ENCODE measurements around the gene TTC7B.

The TTC7B gene

DNA sequence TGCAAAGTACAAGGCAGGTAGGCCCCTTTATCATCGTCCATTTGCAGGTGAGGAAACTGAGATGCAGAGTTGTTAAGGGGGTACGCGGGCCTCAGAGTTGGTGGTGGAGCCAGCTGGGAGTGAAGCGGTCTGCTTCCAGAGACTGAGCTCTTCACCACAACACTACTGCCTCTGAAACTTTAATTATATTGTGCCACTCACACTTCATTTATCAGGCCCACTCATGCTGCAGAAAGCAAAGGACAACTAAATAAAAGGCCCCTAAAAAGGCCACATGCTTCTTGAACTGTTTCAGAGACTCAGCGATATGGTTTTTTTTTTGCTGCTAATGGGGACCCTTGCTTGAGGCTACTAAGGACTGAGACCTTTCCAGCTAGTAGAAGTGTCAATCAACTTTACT lies 153.1 kb downstream of the TTC7B start:
- no peak overlapping the region for H3K4me3 ChIP-seq (ENCODE audit: insufficient read depth, low read length, poor library complexity, severe bottlenecking)
- no peak overlapping the region for H3K9ac ChIP-seq (ENCODE audit: low read length)
- no peak overlapping the region for H2AFZ ChIP-seq (ENCODE audit: low read depth, low read length, severe bottlenecking)
- no peak overlapping the region for H3K27ac ChIP-seq (ENCODE audit: low read depth, low read length)
- no peaks in the 10 kb centered on the region for H3K27me3 ChIP-seq (ENCODE audit: low read length)
- H3K9me3 ChIP-seq (ENCODE audit: insufficient read depth, low read length) = no peaks in the 10 kb centered on the region
- no peaks in the 10 kb centered on the region for H4K20me1 ChIP-seq (ENCODE audit: low read depth, low read length)
- no peaks in the 10 kb centered on the region for H3K79me2 ChIP-seq (ENCODE audit: insufficient read depth, low read length)
- H3F3A ChIP-seq (ENCODE audit: insufficient read depth) = no peaks in the 10 kb centered on the region
- no peak overlapping the region for H3K4me2 ChIP-seq (ENCODE audit: low read depth, low read length, poor library complexity, severe bottlenecking)
- no peaks in the 10 kb centered on the region for H3K9me2 ChIP-seq (replicated peaks; ENCODE audit: insufficient read depth, low read length)
- TF ChIP-seq, protein P1, sequence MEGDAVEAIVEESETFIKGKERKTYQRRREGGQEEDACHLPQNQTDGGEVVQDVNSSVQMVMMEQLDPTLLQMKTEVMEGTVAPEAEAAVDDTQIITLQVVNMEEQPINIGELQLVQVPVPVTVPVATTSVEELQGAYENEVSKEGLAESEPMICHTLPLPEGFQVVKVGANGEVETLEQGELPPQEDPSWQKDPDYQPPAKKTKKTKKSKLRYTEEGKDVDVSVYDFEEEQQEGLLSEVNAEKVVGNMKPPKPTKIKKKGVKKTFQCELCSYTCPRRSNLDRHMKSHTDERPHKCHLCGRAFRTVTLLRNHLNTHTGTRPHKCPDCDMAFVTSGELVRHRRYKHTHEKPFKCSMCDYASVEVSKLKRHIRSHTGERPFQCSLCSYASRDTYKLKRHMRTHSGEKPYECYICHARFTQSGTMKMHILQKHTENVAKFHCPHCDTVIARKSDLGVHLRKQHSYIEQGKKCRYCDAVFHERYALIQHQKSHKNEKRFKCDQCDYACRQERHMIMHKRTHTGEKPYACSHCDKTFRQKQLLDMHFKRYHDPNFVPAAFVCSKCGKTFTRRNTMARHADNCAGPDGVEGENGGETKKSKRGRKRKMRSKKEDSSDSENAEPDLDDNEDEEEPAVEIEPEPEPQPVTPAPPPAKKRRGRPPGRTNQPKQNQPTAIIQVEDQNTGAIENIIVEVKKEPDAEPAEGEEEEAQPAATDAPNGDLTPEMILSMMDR (IDR thresholded peaks at IDR 0.05; ENCODE audit: insufficient read depth, low read length, poor library complexity, severe bottlenecking) = no peak
- no peak for TF ChIP-seq EZH2phosphoT487 (conservative IDR thresholded peaks at IDR 0.05; ENCODE audit: low read length)
- no peaks in the 10 kb centered on the region for H3K36me3 ChIP-seq (ENCODE audit: low read length)

GRCh38 chr14:90661866-90662265 lies 154.4 kb downstream of the TTC7B start:
- H3K27ac ChIP-seq (ENCODE audit: low read depth, low read length) = no peak overlapping the region
- no peaks in the 10 kb centered on the region for H3K9me3 ChIP-seq (ENCODE audit: insufficient read depth, low read length)
- no peaks in the 10 kb centered on the region for H3K36me3 ChIP-seq (ENCODE audit: low read length)
- no peak overlapping the region for H3K4me3 ChIP-seq (ENCODE audit: insufficient read depth, low read length, poor library complexity, severe bottlenecking)
- H3F3A ChIP-seq (ENCODE audit: insufficient read depth) = no peaks in the 10 kb centered on the region
- no peaks in the 10 kb centered on the region for H3K79me2 ChIP-seq (ENCODE audit: insufficient read depth, low read length)
- H3K27me3 ChIP-seq (ENCODE audit: low read length) = no peaks in the 10 kb centered on the region
- no peak overlapping the region for H3K9ac ChIP-seq (ENCODE audit: low read length)
- H4K20me1 ChIP-seq (ENCODE audit: low read depth, low read length) = no peaks in the 10 kb centered on the region
- H3K4me2 ChIP-seq (ENCODE audit: low read depth, low read length, poor library complexity, severe bottlenecking) = no peak overlapping the region
- no peaks in the 10 kb centered on the region for H3K9me2 ChIP-seq (replicated peaks; ENCODE audit: insufficient read depth, low read length)
- H2AFZ ChIP-seq (ENCODE audit: low read depth, low read length, severe bottlenecking) = no peak overlapping the region
- TF ChIP-seq, protein P1 (IDR thresholded peaks at IDR 0.05; ENCODE audit: insufficient read depth, low read length, poor library complexity, severe bottlenecking) = no peak
- TF ChIP-seq EZH2phosphoT487 (conservative IDR thresholded peaks at IDR 0.05; ENCODE audit: low read length) = no peak

GRCh38 chr14:90660865-90661570 lies 155.2 kb downstream of the TTC7B start:
- no peak overlapping the region for H3K4me3 ChIP-seq (ENCODE audit: insufficient read depth, low read length, poor library complexity, severe bottlenecking)
- no peak overlapping the region for H3K27ac ChIP-seq (ENCODE audit: low read depth, low read length)
- H3K36me3 ChIP-seq (ENCODE audit: low read length) = no peaks in the 10 kb centered on the region
- no peaks in the 10 kb centered on the region for H4K20me1 ChIP-seq (ENCODE audit: low read depth, low read length)
- H3K4me2 ChIP-seq (ENCODE audit: low read depth, low read length, poor library complexity, severe bottlenecking) = no peak overlapping the region
- TF ChIP-seq, protein P1 (IDR thresholded peaks at IDR 0.05; ENCODE audit: insufficient read depth, low read length, poor library complexity, severe bottlenecking) = no peak
- TF ChIP-seq EZH2phosphoT487 (conservative IDR thresholded peaks at IDR 0.05; ENCODE audit: low read length) = no peak
- H3K79me2 ChIP-seq (ENCODE audit: insufficient read depth, low read length) = no peaks in the 10 kb centered on the region
- H3K9ac ChIP-seq (ENCODE audit: low read length) = no peak overlapping the region
- H3K9me3 ChIP-seq (ENCODE audit: insufficient read depth, low read length) = no peaks in the 10 kb centered on the region
- H3F3A ChIP-seq (ENCODE audit: insufficient read depth) = no peaks in the 10 kb centered on the region
- no peak overlapping the region for H2AFZ ChIP-seq (ENCODE audit: low read depth, low read length, severe bottlenecking)
- no peaks in the 10 kb centered on the region for H3K27me3 ChIP-seq (ENCODE audit: low read length)
- H3K9me2 ChIP-seq (replicated peaks; ENCODE audit: insufficient read depth, low read length) = no peaks in the 10 kb centered on the region

All from SU-DHL-6 (cell line).